HG03139 (cell line): ENCODE data around the gene PITPNB.

Experiments
- ATAC-seq: cut with Tn5 transposase; IDR thresholded peaks from one replicate; pipeline ENCODE4 v1.9.1; 2021; ENCODE audit not compliant: unreplicated experiment

PITPNB gene

DNA sequence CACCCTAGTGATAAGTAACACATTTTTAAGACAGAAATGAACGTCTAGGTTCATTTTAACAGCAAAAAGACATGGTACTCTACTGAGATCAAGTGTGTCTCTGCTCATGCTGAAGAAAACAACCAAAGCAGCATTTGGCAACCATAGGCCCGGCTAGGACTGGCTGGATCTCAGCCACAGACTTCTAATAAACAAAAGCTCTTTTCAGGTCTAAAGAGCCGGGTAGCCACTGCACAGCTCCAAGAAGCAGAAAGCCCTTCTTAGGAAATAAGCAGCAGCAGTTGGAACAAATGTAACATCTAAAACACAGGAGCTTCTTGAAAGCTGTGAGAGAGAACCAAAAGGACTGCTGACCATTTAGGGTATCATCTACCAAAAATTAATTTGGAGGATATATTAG, 37.6 kb downstream of the PITPNB start:
- ATAC-seq = no peak

DNA sequence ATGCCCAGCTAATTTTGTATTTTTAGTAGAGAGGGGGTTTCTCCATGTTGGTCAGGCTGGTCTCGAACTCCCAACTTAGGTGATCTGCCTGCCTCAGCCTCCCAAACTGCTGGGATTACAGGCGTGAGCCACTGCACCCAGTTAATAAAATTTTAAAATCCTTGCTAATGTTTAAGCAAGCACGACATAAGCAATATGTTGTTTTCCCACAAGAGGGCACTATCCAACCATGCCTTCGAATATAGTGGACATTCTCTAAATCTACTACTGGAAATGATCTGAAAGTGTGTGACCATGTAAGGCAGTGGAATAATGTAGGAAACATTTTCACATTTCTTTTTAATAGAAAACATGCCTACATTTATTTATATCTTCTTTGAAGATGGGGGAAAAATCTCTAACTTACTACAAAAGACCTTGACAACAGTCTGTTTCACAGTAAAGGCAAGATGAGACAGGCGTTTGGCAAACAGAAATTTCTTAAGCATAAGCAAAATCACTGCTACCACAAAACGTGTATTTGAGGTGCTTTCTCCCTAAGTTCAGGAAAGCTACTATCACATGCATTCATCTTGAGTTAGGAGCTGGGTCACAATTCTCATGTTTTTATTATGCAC, 38.2 kb downstream of the PITPNB start:
- no peak for ATAC-seq

DNA sequence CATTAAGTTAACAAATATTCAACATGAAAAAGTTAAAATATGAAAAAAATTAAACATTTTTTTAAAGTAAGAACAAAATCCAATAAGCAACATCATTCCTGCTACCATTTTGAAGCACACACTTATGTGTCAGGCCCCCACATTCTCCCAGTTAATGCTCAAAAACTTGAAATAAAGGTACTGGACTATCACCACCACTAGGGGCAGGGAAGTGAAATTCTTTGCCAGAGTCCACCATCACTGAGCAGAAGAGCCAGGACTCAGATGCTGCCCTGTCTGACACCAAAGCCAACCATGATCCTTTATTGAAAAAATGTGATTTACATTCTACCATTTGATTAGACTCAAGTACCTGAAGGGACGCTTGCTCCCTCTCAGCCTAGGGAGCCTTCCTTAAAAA, 39.1 kb downstream of the PITPNB start:
- ATAC-seq = no peak

DNA sequence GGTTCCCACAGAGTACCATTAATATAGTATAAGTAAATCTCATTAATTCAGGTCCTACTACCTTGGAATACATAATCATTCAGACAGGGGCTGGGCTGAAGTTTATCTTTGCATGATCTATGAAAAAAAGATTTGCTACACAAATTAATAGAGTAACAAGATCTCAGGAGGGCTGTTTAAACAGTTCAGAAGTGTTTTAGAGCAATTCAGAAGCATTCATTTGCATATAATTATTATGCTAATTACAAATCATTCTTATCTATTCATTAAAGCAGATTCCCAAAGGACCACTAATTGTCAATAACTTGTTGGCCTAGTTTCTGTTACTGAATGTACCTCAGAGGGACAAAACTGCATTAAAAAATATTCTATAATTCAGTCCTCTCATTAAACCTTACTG, 40.5 kb downstream of the PITPNB start:
- no peak for ATAC-seq

DNA sequence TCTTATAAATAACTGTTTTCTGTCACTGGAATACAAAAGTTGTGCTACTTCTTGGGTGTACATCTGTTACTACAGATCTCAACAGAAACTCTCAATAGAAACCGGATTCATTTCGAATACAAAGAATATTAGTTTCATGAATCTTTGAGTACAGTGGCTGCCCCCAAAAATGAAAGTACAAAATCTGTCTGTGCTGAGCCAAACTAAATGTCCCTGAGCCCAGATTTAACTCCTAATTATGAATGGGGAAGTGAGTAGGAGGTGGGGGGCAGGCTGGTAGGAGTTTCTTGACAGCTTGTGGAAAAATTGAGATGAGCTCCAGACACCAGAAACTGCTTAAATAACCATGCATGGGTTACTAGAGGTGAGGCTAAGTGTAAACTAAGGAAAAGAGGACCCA, 41.6 kb downstream of the PITPNB start:
- ATAC-seq = no peak

DNA sequence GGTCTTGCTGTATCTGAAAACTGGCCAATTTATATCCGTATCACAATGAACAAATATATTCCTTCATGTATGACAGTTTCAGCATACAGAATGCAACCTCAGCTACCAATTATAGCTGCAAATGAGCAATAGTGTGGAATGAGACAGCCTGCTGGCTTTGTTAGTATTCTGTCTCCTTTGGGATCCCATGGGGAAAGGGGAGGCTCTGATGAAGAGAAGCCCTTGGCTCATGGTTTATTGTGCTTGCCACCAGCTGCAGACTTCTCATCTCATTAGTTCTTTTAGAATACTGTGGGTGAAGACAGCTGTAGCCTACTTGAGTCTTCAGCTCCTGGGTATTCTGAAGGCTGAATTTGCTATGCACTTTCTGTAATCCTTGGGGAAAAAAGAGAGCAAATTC, 42.4 kb downstream of the PITPNB start:
- no peak for ATAC-seq

DNA sequence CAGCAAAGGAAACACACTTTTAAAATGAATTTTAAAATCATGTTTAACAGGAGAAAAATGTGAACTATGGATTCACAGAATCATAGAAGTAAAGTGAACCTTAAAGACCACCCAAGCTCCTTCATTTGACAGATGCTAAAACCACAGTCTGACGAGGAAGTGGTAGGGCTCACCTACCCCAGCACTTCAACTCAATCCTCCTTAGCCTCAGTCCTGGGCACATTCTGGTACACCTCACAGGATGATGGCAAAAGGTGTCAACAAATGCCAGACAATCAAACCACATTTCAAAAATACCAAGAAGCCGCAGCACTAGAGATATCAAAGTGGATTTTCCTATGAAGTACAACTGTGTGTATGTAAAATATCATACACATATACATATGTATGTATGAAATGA, 43.1 kb downstream of the PITPNB start:
- no peak for ATAC-seq

DNA sequence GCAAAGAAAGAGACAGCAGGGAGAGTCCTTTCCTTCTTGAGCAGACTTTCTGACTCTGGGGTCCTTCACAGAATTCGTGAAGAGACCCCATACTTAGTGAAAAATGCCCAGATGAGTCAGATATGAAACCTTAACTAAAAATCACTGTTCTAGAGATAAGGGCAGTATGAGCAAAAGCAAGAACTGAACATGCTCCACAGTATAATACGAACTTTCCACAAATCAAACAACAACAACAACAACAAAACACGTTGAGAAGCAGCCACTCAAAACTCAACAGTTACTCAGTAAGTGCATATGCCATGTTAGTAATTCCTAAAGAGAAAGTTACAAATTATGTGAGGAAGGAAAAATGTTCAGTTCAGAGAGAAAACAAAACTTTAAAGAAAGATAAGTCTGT, 44.3 kb downstream of the PITPNB start:
- ATAC-seq = no peak

DNA sequence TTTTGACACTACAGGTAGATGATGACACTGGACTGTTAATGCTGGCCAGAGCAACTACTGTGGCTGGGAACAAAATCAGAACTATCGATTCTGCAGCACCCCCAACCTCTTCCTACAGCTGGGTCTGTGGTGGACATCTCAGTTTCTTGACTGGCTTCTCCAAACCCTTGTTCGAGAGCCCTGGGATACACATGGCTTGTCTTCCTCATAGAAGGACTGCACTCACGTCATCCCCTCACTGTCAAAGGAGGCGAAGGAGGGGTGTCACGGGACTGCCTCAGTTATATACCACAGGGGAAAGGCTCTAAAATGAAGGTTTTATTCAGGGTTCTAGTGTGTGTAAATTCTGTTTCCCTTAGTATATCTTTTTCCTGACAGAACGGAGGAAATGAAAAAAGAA, 44.9 kb downstream of the PITPNB start:
- ATAC-seq = no peak

DNA sequence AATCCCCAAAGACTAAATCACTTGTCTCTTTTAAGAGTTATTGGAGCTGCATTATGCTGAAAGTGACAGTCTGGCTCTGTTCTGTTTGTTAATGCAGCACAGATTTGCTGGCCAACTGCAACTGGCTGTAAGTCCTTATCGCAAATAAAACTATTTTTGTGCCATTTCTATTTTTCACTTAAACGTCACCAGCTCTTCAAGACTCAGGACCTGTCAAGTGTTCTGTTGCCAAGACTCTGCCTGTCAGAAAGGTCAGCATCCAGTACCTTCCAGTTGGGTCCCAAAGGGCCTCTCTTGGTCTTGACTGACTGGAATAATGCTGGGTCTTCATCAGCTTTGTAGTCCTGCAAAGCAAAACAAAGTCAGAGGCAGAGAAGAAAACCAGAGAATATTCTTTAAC, 45.6 kb downstream of the PITPNB start:
- ATAC-seq = no peak

DNA sequence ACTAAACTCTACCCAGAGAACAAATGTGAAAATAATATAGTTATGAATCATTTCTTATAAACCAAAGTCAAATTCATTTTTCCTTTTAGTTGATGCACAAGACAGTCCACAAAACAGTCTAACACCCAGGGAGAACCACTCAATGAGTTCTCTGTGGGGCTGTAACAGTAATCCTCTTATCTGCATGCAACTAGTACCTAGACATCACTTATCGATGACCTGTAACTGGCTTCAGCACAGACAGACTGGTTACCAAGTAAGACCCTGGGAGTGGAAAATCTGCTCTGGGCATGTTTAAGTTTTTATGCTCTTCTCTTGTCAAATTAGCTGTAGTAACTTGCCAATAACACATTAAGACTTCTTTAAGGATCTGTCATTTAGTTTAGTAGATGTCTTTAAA, 46.6 kb downstream of the PITPNB start:
- ATAC-seq = no peak

DNA sequence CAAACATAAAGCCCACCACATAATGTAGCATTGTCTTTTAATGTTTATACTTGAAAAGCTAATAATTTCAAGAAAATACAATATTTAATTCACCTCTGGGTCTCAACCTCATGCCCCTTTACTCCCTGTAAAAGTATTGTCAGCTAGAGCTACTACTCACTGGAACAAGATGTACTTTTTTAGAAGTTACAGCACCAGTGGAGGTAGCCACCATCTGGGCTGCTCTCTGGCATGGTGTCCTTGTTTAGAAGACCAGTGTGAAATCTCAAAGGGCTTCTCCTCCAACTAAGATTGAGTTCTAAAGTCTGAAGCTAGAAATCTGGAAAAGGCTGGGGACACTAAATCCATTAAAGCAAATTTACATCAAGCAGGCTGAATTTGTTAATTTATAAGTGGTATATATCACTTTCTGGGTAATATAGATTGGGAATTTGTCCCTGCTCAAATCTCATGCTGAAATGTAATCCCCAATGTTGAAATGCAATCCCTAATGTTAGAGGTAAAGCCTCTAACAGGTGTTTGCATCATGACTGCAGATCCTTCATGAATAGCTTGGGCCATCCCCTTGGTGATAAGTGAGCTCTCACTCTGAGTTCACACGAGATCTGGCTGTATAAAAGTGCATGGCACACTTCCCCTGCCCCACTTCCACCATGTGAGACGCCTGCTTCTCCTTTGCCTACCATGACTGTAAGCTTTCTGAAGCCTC, 47.6 kb downstream of the PITPNB start:
- no peak for ATAC-seq

DNA sequence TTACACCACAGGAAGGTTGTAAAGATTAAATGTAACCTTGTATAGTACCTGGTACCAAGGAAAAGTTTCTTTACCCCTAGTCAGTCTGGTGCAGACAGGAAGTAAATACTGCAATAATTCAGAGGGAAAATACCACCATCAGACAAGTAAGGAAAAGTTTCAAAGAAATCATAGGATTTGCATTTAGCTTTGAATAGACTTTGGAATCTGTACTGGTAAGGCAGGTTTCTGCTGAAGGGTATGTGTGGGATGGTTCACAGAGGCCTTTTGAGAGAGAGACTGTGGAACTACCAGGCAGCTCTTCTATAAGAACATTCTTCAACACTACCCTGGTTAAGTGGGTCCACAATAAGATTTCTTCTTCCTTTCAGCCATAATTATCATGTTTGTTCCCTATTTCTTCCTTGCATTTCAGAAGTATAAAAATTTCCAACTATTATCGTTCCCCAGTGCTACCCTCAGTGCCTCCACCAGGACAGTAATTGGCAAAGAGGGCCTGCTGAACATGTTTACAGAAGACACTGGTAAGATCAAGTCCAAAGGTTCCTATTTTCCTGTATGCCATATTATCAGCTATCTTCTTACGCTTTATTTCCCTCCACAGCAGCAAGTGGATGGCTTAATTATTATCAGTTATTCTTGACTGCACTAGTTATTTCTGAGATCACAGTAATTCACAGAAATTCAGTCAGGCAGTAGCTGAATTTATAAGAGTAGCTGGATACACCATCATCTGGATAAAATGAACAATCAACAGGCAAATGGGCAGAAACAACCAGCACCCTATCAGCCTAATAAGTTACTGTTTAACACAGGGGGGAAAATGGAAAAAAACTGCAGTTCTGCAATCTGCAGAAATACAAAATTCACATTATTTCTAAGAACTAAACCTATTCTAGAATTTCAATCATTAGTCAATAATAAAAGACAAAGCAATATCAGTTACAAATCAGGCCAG, 48.5 kb downstream of the PITPNB start:
- ATAC-seq = no peak

DNA sequence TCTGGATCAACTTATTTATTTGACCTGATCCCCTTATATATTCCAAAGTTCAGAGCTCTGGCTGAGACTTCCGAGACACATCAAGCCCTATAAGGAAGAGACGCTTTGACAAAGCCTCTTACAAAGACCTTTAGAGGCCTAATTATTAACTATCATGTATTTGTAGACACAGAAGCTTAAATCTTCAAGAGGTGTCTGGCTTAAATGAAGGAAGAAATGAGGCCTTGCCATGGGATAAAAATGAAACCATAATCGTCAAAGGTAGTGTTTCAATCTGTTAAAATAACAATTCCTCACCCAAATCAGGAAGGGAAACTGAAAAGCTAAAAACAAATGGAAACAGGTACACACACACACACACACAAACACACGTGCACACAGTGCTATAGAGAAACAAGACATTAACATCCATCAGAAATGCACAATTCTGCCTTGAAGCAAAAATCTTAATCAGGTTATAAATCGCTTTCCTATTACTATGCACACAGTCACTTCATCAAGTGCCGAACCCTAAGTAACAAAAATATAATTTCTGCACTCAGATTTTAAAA, 50.2 kb downstream of the PITPNB start:
- ATAC-seq = no peak

DNA sequence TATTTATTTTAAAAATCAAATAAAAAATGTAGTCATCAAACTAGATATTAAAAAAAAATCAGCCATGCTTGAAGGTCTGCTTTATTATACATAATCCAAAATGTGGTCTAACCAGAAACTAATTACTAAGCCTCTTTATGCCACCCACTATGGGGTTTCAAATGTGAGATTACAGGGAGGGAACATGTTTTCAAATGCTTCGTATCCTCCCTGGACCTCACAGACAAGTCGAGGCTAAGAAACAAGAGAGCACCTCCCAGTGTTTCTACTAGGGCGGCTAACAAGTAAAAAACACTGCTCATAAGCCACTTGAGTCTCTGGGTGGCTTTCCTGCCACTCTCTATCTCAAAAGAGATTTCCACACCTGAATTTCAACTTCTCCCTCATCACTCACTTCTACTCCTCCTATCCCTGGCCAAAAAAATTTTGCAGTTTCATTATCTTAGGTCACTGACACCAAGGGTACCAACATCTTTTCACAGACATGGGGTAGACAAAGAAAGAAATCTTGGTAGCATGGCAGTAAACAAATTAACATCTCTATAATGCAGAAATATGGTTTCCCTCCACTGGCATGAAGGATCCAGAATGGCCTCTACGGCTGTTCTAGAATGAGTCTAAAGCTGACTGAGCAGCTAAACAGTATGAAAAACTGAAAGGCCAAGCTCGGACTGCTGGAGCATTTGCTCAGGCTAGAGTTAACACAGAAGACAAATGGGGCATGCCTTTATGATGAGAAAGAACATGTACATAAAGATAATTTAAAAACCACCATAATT, 50.9 kb downstream of the PITPNB start:
- no peak for ATAC-seq

DNA sequence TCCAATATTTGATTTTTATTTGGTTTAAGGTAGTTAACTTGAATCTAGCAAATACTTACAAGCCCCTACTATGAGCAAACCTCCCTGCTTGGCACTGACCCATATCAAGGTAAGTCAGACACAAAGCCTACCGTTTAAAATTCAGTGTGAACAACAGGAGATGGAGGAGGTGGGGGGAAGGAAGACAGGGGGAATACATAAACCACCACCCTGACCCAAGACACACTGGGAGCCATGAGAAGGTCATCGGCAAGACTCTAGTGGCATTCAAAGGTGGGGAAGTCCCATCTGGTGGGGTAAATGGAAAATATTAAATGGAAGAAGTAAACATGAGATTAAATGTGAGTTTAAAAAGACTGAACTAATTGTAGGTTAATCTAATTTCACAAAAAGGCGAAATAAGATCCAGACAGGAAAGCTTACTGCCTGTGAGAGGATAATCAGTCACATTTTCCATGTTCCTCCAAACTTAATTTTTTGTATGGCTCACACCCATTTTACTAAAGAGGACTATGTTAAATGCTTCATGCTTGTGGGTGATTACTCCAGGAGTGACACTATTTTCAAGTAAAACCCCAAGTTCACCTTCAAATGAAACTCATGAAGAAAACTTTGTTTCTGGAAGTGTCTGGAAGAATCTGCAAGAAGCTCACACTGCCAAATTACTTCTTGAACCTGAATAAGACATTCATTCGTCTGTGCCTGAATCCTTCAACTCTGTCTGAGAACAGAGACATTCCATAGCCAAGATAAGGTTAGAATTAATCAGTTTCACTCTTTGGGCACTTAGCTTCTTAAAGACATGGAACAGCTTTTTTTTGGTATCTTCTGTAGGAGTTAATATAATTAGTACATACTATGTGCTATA, 51.7 kb downstream of the PITPNB start:
- ATAC-seq = no peak

DNA sequence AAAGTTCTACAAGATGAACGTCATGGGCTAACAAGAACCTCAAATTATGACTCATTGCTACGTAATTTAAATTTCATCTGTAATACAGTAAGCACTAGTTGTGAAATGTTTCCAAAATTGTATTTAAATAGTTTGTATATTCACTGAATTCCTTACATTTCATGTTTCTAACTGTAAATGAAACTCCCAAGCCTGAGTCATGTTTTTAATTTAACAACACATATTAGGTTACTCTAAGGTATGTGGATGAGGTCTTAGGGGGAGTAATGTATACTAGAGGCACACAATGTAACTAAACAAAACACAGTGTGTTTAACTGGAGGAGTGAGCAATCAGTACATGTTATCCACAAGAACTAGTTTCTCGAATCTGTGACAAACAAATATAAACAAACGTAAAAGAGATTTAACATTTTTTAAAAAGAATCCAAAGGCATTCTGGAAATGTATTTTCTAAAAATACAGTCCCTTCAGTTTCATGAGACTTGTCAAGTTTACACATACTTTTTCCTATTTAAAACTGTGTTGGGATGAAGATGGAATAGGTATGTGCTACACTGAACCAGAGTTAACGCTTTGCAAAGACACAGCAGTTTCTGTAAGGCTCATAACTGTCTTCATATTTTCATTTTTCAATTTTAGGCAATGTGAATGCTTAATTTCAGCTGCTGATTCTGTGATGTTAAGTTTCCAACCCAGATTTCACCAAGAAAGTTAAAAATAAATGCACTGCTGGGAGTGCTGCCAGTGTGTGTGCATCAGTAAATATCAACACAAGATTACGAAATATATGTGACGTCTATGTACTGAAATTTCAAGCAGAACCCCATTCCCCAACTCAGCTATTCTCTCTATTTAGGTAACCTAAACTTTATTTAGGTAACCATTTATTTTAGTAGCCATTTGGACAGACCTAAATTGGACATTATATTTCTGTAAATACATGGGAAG, 52.6 kb downstream of the PITPNB start:
- ATAC-seq = no peak

DNA sequence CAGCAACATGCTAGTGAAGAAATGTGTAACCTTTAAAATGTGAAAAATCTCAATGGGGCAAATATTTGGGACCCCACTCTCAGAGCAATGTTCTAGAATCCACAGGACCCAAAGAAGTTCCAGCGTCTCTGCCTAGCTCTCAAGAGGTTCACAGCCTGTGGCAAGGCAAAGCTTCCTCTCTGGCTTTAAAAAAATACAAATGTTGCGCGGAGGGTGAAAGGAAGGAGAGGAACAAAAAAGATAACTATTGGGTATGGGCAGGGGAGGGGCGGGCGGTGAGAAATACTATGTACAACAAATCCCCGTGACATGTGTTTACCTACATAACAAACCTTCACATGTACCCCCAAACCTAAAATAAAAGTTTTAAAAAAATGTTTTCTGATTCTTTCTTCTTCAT, 53.6 kb downstream of the PITPNB start:
- no peak for ATAC-seq

DNA sequence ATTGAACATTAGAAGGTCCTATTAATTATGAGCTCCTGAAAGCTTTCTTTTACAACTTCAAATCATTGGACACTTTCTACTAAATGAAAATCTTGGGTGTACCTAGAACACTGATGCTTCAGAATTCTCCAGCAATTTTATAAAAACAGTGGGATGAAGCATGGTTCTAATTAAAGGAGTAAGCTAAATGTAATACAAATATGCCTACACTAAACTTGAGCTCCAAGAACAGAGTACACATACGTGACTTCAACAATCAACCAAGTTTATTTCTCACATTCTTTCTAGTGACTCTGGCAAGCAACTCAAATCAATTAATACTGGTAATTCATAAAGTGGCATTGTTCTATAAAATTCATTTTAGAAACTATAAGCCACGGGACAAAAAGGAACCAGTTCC, 55.5 kb downstream of the PITPNB start:
- ATAC-seq = no peak
